Astrocyte of the cerebellum (primary cell): ENCODE measurements around the gene ZNF485.

Experiments used
- DNase-seq: peaks from one replicate; pipeline ENCODE4 v3.0.0-alpha.2; 2011; ENCODE audit warnings: low read depth
- H3K4me3 ChIP-seq: 2 replicates; pipeline ENCODE4 v1.5.1; 2011; ENCODE audit warnings: mild to moderate bottlenecking, low read depth, low read length, moderate library complexity
- CTCF ChIP-seq: IDR thresholded peaks from 2 replicates; pipeline ENCODE4 v1.5.1; 2012; ENCODE audit warnings: low read length, low read depth, moderate library complexity, mild to moderate bottlenecking; ENCODE audit errors: missing control alignments
- in situ Hi-C: cut with HindIII; loops from 2 replicates; pipeline ENCODE4 v1.10.0; 2017; ENCODE audit warnings: low sequenced_read_pairs

ZNF485 gene

DNA sequence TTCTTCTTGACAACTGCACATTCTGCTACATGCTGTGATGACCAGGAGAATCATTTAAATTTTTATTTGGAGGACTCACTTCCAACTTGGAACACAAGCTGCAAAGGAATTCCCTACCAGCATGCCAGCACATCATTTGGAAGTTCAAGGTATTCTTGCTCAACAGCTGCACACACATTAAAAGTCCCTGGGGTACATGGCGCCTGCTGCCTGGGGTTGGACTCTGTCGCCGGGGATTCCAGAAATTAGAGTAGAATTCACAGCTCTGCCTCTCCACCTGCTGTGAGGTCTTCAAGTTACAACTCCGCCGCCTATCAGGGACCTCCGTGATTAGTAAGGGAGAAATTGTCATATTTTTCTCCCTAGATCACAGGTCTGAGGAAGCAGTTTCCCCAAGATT, 41.3 kb downstream of the ZNF485 start:
- DNase-seq: no peak
- TF ChIP-seq CTCF: no peak
- H3K4me3 ChIP-seq: no peak overlapping the region
- in situ Hi-C loops: no loop called here

- DNase-seq: no peak
- H3K4me3 ChIP-seq: peak overlapping the region; percentile 61
- TF ChIP-seq CTCF: no peak
- in situ Hi-C loops: no loop called here
Observed at GRCh38 chr10:43648095-43648397, 41.8 kb downstream of the ZNF485 start.

DNA sequence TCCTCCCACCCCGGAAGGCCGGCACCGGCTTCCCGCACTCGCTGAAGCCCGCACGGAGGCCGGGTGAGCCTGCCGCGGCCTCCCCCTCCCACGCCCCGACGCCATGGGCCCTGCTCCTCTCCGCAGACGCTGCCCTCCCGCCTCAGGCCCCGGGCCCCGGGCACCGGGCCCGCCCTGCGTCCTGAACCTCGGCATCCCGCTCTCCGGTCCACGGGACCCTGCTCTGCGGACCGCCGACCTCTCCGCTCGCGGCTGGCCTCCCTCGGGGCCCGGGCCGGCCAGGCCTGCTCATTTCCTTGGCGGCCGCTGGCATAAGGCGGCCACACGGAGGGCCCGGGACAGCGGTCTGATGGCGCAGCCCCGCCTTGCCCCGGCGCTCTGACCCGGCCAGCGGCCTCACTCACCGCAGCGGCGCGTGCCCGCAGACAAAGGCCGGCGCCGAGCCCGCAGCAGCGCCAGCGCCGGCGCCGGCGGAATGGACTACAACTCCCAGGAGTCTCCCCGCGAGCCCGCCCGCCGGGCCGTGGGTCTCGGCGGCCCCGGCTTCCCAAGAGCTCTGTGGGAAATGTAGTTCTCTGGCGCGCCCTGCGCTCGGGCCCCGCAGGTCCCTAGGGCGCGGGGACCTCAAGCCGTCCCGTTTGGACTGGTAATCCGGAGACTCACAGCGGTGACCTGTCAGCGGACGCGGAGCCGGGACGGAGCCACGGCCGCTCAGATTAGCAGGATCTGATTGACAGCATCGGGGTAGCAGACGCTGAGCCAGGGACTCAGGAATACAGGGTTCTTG, 42.4 kb downstream of the ZNF485 start, which contains the start of gene ZNF32:
ZNF32 (minus strand) TSS at position 484 of the 787 bp plus-strand sequence. CDS start 2,748 bp downstream, outside the sequence.
- DNase-seq: peak; percentile 52
- in situ Hi-C loops: no loop called here
- no peak for TF ChIP-seq CTCF
- H3K4me3 ChIP-seq: peak within 1 kb of the TSS; percentile 61

GRCh38 chr10:43649185-43649523, 42.9 kb downstream of the ZNF485 start:
- peak overlapping the region; percentile 61 for H3K4me3 ChIP-seq
- in situ Hi-C loops: no loop called here
- no peak for TF ChIP-seq CTCF
- no peak for DNase-seq

DNA sequence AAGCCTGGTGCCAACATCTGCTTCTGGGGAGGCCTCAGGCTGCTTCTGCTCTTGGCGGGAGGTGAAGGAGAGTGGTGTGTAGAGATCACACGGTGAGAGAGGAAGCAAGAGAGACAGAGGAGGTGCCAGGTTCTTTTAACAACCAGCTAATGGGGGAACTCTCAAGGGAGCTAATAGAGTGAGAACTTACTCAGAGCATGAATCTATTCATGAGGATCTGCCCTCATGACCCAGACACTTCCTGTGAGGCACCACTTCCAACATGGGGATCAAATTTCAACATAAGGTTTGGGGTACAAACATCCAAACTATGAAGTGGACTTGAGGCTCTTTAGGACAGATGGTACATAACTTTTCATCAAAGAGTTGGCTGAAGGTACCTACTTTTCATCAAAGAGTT, 47.5 kb downstream of the ZNF485 start:
- no peak for TF ChIP-seq CTCF
- no peak overlapping the region for H3K4me3 ChIP-seq
- in situ Hi-C loops: no loop called here
- DNase-seq: no peak

GRCh38 chr10:43655311-43655710, 49.1 kb downstream of the ZNF485 start:
- no peak overlapping the region for H3K4me3 ChIP-seq
- DNase-seq: no peak
- TF ChIP-seq CTCF: no peak
- in situ Hi-C loops: no loop called here
